ENCODE data around the gene MEAK7.

Gene MEAK7

DNA sequence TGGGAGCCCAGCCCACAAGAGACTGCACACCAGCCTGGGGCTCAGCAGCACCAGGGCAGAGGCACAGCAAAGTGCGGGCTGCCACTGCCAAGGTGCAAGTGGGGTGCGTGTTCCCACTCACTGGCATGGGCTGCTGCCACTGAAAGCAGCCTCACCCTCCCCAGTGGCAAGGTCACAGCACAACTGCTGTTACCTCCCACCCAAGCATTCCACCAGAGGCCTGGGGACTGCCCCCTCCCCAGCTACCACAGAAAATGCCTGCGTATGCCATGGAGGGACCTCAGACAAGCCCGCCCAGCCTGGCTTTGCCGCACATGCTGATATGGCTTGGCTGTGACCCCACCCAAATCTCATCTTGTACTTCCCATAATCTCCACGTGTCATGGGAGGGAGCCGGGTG, 33.1 kb downstream of the MEAK7 start:
- DNase-seq: no peak

DNA sequence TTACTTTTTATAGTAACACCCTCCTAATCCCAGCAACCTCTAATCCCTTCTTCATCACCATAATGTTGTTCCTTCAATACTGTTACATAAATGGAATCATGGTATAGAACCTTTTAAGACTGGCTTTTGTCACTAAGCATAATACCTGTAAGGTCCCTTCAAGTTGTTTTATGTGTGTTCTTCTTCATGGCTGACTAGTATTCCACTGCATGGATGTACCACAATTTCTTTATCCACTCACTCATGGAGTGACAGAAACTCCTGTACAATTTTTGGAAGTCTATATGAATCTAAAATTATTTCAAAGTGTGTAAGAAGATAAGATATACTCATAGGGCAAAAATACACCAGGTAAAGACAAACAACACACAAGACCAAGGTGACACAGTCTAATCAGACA, 36.8 kb downstream of the MEAK7 start:
- no peak for DNase-seq

DNA sequence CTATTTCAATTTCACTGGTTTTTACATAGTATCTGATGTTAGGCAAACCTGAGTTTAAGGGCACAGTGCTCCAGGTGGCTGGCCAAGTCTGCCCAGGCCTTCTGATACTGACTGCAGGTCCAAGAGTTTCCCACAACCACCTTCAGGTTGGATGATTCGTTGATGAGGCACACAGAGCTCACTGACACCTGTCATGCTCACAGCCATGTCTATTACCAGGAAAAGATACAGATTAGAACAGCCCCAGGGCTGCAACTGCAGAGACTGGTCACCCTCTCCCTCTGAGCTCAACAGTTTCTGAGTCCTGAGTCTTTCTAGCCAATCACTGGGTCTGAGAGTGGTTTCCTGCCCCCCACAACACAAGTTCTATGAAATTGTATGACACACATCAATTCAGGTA, 37.2 kb downstream of the MEAK7 start:
- no peak for DNase-seq

DNA sequence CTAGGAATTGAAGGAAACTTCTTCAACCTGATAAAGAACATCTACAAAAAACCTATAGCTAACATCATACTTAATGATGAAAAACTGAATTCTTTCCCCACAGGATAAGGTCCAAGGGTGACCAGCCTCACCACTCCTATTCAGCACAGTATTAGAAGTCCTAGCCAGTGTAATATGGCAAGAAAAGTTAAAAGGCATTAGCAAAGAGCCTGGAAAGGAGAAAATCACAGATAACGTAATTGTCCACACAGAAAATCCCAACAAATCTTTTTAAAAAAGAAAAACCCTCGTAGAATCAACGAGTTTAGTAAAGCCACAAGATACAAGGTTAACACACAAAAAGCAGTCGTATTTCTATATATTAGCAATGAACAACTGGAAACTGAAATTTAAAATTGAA, 37.8 kb downstream of the MEAK7 start:
- DNase-seq: no peak

DNA sequence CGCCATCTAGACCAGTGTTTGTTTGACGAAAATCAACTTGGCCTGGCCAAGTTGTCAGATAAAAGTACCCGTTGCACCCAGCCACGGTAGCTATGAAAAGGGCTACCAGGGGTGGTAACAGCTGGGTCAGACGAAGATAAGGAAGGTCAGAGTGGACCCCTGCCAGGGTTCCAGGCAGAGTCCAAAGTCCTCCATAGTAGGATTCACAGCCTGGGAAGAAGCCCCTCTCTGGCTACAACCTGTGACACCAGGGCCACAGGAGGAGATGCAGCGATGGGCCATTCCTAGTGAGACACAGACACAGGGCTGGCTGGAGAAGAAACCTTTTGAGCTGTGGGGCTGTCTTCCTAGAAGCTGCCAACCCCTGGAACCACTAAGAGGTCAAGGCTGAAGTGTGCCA, 39.3 kb downstream of the MEAK7 start:
- no peak for DNase-seq

DNA sequence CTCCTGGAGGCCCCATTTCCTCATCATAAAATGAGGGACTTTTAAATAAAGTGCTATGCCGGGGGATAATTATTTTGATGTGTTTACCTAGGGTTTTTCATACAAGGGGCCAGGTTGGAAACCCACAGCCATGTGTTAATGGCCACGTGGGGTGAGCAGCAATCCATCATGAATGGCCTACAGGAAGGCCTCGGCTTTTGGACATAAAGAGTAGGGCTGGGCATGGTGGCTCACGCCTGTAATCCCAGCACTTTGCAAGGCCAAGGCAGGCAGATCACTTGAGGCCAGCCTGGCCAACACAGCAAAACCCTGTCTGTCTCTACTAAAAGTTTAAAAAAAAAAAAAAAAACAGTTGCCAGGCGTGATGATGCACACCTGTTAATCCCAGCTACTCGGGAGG, 40.3 kb downstream of the MEAK7 start:
- no peak for DNase-seq

DNA sequence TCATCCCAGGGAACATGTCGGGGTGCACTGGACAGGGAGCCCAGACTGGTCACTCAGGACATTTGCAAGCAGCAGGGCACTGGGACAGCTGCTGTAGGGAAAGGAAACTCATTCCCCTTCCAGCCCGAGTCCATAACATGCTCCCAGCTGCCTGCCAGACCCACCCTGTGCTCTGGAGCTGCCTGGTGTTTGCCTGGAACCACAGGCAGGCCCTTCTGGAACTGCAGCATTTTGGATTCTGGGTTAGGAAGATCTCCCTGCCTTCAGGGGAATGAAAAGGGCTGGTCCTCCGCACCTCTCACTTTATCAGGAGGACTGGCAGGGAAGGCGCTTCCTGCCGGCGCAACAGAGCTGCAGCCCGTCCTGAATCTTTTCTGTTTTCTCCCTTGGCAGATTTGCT, 41.2 kb downstream of the MEAK7 start:
- no peak for DNase-seq

DNA sequence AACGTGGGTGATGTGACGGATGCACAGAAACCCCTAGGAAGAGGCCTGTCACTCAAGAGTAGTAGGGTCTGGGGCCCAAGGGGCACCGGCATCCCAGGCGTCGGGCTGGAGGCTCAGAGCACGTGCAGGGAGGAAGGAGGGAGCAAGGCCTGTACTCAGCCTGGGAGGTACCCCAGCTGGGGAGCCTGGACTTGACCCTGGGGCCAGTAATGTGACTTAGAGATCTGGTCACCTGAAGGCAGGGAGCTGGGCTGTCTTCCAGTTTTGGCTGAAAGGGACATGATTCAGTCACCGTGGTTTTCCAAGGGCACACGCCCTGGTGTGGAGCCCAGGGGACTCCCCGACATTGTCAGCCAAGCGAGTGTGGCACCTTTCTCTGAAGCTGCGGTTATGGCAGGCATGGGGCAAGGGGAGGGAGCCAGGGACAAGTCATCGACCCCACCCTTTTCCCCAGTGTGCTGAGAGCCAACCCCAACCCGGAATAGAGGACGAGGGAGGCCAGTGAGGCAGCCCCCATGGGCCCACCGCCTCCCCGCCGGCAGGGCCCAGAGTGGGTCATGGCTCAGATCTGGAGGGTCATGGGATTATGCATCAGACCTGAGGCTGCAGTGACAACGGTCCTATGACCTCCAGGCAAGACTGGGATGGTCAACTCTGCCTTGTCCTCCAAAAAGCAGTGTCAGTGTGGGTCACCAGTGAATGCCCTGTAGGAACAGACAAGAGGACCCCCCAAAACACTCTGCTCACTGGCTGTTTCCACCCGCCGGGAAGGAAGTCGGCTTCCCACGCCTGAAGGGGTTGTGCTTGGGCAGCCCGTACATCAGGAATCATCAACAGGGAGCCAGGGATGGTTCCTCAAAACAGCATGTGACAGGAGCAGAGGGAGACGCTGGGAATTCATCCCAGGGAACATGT, 41.9 kb downstream of the MEAK7 start:
- no peak for DNase-seq

DNA sequence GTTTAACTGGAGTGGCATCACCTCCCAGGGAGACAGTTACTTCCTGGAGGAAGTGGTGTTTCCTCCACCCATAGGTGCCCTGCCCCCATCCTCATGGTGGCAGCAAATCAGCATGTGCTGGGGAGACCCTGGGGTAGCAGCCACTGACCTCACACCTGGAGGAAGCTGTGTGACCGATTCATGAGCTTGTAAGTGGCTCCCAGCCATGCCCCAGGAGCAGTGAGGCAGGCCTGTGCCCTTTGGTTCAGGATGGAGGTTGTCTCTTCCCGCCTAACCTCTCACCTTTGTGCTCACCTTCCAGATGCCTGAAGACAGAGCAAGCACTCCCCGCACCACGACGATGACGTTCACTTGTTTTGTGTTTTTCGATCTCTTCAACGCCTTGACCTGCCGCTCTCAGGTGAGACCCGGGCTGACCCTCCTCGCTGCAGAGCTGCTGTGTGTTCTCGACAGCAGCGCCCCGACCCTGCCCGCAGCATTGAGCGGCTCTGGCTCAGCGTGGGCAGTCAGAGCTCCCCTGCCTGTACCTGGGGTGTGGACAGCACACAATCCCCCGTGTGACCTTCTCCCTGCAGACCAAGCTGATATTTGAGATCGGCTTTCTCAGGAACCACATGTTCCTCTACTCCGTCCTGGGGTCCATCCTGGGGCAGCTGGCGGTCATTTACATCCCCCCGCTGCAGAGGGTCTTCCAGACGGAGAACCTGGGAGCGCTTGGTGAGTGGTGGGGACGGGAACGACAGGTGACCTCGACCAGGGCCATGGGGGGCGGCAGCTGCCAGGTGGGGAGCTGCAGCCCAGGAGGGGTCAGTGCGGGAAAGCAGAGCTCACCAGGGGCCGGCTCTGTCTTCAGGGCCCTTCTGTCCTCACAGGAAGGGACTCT, 42.8 kb downstream of the MEAK7 start:
- no peak for DNase-seq

DNA sequence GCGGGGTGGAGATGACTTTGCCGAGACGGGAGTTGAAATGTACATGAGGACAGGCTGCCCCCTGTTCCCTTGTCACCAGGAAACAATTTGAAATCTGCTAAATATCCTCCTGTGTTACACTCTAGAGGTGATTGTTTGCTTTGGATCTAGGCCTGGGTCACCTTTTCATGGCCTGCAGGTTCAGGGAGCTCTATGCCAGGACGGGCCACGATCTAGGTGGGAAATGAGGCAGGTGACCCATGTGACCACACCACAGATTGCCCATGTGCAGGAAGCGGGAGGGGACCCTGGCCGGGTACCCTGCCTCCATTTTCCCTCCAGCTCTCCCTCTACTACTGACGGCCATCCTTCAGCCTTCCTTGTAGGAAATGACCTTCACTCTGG, 43.4 kb downstream of the MEAK7 start:
- no peak for DNase-seq

DNA sequence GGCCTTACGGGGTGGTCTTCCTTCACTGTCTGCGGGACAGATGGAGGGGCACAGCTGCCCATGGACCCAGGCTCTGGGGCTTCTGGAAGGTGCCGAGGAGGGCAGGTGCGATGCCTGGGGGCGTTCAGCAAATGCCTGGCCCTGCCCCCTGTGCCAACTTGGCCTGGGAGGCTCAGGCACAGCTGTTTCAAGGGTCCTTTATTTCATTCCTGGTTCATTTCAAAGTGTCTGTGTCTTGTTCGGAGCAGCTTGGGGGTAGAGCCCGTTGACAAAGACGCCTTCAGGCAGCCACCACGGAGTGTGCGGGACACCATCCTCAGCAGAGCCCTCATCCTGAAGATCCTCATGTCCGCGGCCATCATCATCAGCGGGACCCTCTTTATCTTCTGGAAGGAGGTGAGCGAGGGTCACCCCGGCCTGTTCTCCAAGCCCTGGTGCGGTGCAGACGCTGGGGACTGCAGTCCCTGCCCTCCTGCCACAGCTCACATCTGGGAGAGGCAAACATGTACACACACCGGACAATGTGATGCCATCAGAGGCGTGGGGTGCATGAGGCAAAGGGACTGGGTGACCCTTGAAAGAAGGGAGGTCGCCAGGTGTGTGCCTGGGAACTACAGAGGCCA, 43.9 kb downstream of the MEAK7 start:
- DNase-seq: no peak

DNA sequence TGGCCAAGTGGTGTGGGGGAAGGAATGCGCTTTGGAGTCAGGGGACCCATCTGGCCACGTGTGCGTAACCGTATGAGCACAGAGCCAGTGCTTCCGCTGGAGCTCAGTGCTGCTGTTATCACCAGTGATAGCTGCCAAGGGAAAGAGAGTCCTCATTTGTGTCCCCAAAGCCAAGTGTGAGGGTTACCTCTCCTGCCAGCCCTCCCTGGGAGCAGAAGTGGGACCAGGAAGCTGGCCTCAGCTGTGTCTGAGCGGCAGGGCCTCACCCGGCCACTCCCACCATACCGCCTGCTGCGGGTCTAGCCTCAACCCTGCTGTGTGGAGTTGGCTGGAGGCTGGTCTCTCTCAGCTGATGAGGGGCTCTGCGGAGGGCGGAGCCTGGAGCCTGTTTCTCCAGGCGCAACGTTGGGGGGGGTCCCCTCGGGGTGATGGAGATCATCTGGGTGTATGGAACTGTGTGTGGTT, 44.5 kb downstream of the MEAK7 start:
- DNase-seq: no peak

DNA sequence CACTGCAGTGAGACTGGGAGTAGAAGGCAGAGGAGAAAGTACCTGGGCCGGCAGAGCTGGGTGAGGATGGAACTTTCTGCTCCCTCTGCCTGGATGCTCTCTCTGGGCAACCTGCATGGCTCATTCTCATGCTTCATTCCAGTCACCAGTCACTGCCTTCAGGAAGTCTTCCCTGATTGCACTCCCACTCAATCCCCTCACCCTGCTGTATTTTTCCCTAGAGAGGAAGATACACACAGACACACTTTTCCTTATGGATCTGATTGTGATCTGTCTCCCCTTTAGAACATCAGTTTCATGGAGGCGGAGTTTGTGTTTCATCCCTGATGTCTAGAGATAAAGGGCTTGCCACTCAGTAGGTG, 44.9 kb downstream of the MEAK7 start:
- no peak for DNase-seq

DNA sequence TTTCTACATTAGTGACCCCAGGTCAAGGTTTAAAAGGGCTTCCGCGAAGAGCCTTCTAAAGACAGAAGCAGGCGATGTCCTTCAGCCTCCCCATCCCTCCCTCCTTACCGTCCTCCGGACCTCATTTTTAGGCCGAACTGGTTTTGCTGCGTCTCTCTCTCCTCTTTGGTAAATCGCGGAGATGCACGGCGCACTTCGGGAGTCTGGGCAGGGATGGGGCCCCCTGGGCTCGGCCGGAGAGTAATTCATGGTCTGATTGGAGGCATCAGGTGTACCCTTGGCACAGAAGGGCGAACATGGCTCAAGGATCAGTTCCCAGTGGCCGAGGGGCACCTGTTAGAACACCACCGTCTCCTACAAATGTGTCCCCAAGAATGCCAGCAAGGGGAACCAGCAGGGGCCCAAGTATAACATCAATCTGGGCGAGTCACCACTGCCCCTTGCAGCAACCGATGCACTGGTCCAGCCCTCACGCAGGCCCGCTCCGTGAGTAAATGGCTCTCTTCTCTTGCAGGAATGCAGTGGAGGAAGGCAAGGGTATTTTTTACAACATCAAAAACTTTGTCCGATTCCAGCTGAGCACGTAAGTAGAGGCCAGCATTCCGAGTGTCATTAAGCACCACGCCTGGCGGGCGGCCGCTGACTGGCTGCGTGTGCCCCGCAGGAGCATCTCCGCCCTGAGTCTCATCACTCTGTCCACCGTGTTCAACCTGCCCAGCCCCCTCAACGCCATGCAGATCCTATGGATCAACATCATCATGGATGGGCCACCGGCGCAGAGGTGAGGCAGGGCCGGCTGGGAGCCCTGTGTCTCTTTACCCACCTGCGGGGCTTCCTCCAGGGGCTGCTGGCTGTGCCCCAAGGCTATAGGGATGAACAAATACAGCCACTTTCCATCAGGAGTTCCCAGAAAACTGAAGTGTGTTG, 45.6 kb downstream of the MEAK7 start:
- no peak for DNase-seq

DNA sequence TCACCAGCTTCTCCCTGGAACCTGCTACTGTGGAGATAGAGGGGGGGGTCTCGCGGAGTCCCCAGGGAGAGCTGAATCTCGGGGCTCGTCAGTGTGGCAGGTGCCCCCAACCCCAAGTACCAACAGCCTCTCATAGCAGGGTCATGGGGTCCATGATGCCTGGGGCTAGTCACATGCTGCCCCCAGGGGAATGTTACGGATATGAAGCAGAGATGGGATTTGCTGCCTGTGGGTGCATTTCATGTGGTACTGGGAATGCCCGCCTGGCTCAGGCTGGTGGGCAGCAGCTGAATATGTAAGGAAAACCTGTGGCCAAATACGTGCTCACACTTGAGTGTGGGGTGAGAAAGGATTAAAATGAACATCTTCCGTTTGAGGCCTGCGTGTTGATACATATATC, 49.4 kb downstream of the MEAK7 start:
- DNase-seq: no peak
